ENCODE data around the gene FGD3. TPM values are rescaled to one million over a fixed set of nuclear protein-coding genes. Genes with fewer than 3 reads are reported as not detected.

The FGD3 gene
- 16.6 TPM for total RNA-seq

GRCh38 chr9:92947268-92948037 lies at the start of gene FGD3:
TSS of gene FGD3 (plus strand) at chr9:92947523. CDS start at chr9:92976257, 28,734 bp downstream.

GRCh38 chr9:93058355-93059010 lies 111.2 kb downstream of the FGD3 start, which contains the start of gene SUSD3:
TSS of gene SUSD3 (plus strand) at chr9:93058701. CDS start at chr9:93058743, 42 bp downstream.

Other genes with a start within 250 kb of the FGD3 start
- gene BICD2, start 182.7 kb upstream of the FGD3 start, total RNA-seq = 36.0 TPM
- gene ZNF484, start 69.5 kb upstream of the FGD3 start, total RNA-seq = 56.7 TPM
- 1.4 TPM for gene SUSD3, start 111.2 kb downstream of the FGD3 start, total RNA-seq
- 18.2 TPM for gene CARD19, start 148.7 kb downstream of the FGD3 start, total RNA-seq
- 12.0 TPM for gene NINJ1, start 186.7 kb downstream of the FGD3 start, total RNA-seq
- gene WNK2, start 236.6 kb downstream of the FGD3 start, total RNA-seq = 30.7 TPM